ENCODE data around the gene CCDC102B.
"Not testable (repeated sequence)": the region's sequence is repeated elsewhere in the genome, so short reads cannot be mapped to it uniquely, and the experiment has no call there.

CCDC102B gene

GRCh38 chr18:68797871-68798270 is at the start of gene CCDC102B:
TSS of gene CCDC102B (plus strand) at chr18:68798080. CDS start at chr18:68836764, 38,684 bp downstream.
- no peak for DNase-seq (ENCODE audit: low spot score)

GRCh38 chr18:68757126-68757525 is 40.8 kb upstream of the CCDC102B start:
- no peak for DNase-seq (ENCODE audit: low spot score)

GRCh38 chr18:68759308-68759707 is 38.6 kb upstream of the CCDC102B start:
- DNase-seq (ENCODE audit: low spot score) = no peak

GRCh38 chr18:68763083-68763482 is 34.8 kb upstream of the CCDC102B start:
- no peak for DNase-seq (ENCODE audit: low spot score)

GRCh38 chr18:68764016-68764415 is 33.9 kb upstream of the CCDC102B start:
- DNase-seq (ENCODE audit: low spot score) = no peak

GRCh38 chr18:68766433-68766832 is 31.4 kb upstream of the CCDC102B start:
- no peak for DNase-seq (ENCODE audit: low spot score)

GRCh38 chr18:68769461-68769860 is 28.4 kb upstream of the CCDC102B start:
- DNase-seq (ENCODE audit: low spot score) = no peak

GRCh38 chr18:68772268-68772667 is 25.6 kb upstream of the CCDC102B start:
- no peak for DNase-seq (ENCODE audit: low spot score)

- no peak for DNase-seq (ENCODE audit: low spot score)
Observed at GRCh38 chr18:68778280-68778886, 19.5 kb upstream of the CCDC102B start.

- DNase-seq (ENCODE audit: low spot score) = no peak
Observed at GRCh38 chr18:68779169-68779568, 18.7 kb upstream of the CCDC102B start.

GRCh38 chr18:68780802-68781635 is 16.9 kb upstream of the CCDC102B start:
- DNase-seq (ENCODE audit: low spot score) = no peak

GRCh38 chr18:68783506-68783905 is 14.4 kb upstream of the CCDC102B start:
- DNase-seq (ENCODE audit: low spot score) = no peak

GRCh38 chr18:68784071-68784470 is 13.8 kb upstream of the CCDC102B start:
- no peak for DNase-seq (ENCODE audit: low spot score)

- DNase-seq (ENCODE audit: low spot score) = not testable (repeated sequence)
Observed at GRCh38 chr18:68790290-68790689, 7.6 kb upstream of the CCDC102B start.

- DNase-seq (ENCODE audit: low spot score) = no peak
Observed at GRCh38 chr18:68791801-68792200, 6.1 kb upstream of the CCDC102B start.

GRCh38 chr18:68793951-68794350 is 3.9 kb upstream of the CCDC102B start:
- DNase-seq (ENCODE audit: low spot score) = no peak

- no peak for DNase-seq (ENCODE audit: low spot score)
Observed at GRCh38 chr18:68796936-68797690, 767 bp upstream of the CCDC102B start.

- DNase-seq (ENCODE audit: low spot score) = no peak
Observed at GRCh38 chr18:68800075-68800474, 2.2 kb downstream of the CCDC102B start.

- no peak for DNase-seq (ENCODE audit: low spot score)
Observed at GRCh38 chr18:68803356-68803755, 5.5 kb downstream of the CCDC102B start.

- DNase-seq (ENCODE audit: low spot score) = no peak
Observed at GRCh38 chr18:68817584-68817983, 19.7 kb downstream of the CCDC102B start.

- DNase-seq (ENCODE audit: low spot score) = no peak
Observed at GRCh38 chr18:68818584-68818983, 20.7 kb downstream of the CCDC102B start.

- DNase-seq (ENCODE audit: low spot score) = no peak
Observed at GRCh38 chr18:68822926-68823325, 25.0 kb downstream of the CCDC102B start.

- DNase-seq (ENCODE audit: low spot score) = no peak
Observed at GRCh38 chr18:68826121-68826520, 28.2 kb downstream of the CCDC102B start.

Data from SW480 (cell line).